A673 (cell line): ENCODE data around the gene NPIPB2.

ENCODE experiments used
- CTCF ChIP-seq: fragments of 300-800, 200-600 bp; sonication (generic); conservative IDR thresholded peaks from 2 replicates; pipeline ENCODE4 v1.5.1; 2017; ENCODE audit warnings: low read depth, mild to moderate bottlenecking, antibody characterized with exemption, low read length, moderate library complexity, mixed read lengths
- EZH2 ChIP-seq: fragments of 200-600 bp; sonication (generic); IDR thresholded peaks from 2 replicates; pipeline ENCODE4 v1.6.1; 2017; ENCODE audit warnings: borderline replicate concordance, low read depth, mild to moderate bottlenecking, mixed read lengths, antibody characterized with exemption, low read length; ENCODE audit not compliant: poor library complexity, severe bottlenecking

DNA sequence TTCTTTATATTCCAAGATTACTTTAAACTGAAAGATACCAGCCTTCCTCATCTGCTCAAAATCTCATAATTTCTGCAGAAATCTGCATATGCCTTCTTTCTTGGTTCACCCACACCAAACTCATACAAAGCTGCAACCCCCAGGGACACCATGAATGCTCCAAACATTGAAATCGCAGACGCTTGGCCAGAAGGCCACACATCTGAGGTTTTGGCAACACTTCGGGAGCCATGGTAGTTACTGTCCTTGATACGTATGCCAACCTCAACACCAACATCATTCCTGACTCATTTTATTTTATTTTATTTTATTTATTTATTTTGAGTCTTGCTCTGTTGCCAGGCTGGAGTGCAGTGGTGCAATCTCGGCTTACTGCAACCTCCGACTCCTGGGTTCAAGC, 37.9 kb downstream of the NPIPB2 start:
- TF ChIP-seq CTCF (no peak), EZH2 (no peak)
